Measurements from ENCODE around the gene ELL.
"Not testable (repeated sequence)": the region's sequence is repeated elsewhere in the genome, so short reads cannot be mapped to it uniquely, and the experiment has no call there.

ELL gene

DNA sequence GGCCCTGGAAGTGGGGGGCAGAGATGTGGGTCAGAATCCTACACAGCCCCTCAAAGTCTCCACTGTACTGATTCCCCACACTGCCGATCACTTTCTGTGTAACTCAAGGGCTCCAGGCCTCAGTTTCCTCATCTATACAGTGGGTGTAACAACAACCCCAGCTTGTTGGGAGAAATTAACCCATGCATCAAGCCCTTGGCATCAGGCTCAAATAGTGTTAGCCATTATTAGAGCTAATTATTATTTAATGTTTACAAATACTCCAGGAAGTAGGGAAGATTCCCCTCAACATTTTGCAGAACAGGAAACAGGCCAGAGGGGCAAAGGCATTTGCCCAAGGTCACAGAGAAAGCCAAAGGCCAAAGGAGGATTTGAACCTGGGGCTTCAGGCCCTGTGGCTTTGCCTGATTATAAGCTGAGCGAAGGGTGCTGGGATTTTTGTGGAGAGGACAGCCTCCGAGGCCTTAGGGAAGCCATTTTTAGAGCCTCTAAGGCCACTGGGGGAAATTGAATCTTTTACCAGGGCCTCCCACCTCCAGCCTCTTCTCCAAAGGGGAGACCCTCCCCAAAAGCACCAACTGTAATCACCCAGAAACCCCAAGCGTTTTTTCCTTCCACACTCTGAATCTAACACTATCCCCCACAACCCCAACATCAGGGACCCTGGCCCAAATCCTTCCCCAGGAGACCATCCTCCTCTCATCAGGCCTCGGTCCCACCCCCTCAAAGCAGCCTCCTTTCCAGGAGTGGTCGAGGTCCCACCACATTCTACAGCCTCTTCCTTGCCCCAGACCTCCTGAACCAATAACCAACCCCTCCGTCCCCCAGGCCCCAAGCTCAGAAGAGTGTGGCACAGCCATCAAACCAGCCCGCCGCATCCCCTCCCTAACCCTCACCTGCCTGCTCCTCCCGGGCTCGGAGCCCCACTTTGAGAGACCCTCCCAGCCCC, 20.4 kb upstream of the ELL start:
- no peak overlapping the region for H2AFZ ChIP-seq (ENCODE audit: low read depth, low read length)
- H3K36me3 ChIP-seq (replicated peaks; ENCODE audit: low read depth, low read length) = peaks cover 34% of the 10 kb centered on the region
- H3K9me3 ChIP-seq (ENCODE audit: insufficient read depth, low read length) = no peaks in the 10 kb centered on the region
- H3K27me3 ChIP-seq (ENCODE audit: low read depth, low read length) = no peaks in the 10 kb centered on the region
- peak overlapping the region; percentile 49 for H3K27ac ChIP-seq (ENCODE audit: low read length)
- peak overlapping the region; percentile 94 for H3K4me2 ChIP-seq (ENCODE audit: low read length)
- no peaks in the 10 kb centered on the region; the same call in 1 of the 2 replicates for H4K20me1 ChIP-seq (ENCODE audit: insufficient read depth, low read length)
- peaks cover 15% of the 10 kb centered on the region for H3K4me1 ChIP-seq (ENCODE audit: low read length)
- H3K79me2 ChIP-seq (ENCODE audit: low read length) = peaks cover 20% of the 10 kb centered on the region
- peak overlapping the region; percentile 88 for H3K9ac ChIP-seq (ENCODE audit: low read length)
- H3K4me3 ChIP-seq (ENCODE audit: low read length) = peak overlapping the region; percentile 84
- TF ChIP-seq, protein P1, sequence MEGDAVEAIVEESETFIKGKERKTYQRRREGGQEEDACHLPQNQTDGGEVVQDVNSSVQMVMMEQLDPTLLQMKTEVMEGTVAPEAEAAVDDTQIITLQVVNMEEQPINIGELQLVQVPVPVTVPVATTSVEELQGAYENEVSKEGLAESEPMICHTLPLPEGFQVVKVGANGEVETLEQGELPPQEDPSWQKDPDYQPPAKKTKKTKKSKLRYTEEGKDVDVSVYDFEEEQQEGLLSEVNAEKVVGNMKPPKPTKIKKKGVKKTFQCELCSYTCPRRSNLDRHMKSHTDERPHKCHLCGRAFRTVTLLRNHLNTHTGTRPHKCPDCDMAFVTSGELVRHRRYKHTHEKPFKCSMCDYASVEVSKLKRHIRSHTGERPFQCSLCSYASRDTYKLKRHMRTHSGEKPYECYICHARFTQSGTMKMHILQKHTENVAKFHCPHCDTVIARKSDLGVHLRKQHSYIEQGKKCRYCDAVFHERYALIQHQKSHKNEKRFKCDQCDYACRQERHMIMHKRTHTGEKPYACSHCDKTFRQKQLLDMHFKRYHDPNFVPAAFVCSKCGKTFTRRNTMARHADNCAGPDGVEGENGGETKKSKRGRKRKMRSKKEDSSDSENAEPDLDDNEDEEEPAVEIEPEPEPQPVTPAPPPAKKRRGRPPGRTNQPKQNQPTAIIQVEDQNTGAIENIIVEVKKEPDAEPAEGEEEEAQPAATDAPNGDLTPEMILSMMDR (IDR thresholded peaks at IDR 0.05; ENCODE audit: low read depth, low read length) = no peak
- TF ChIP-seq EZH2phosphoT487 (IDR thresholded peaks at IDR 0.05; ENCODE audit: low read depth) = no peak

DNA sequence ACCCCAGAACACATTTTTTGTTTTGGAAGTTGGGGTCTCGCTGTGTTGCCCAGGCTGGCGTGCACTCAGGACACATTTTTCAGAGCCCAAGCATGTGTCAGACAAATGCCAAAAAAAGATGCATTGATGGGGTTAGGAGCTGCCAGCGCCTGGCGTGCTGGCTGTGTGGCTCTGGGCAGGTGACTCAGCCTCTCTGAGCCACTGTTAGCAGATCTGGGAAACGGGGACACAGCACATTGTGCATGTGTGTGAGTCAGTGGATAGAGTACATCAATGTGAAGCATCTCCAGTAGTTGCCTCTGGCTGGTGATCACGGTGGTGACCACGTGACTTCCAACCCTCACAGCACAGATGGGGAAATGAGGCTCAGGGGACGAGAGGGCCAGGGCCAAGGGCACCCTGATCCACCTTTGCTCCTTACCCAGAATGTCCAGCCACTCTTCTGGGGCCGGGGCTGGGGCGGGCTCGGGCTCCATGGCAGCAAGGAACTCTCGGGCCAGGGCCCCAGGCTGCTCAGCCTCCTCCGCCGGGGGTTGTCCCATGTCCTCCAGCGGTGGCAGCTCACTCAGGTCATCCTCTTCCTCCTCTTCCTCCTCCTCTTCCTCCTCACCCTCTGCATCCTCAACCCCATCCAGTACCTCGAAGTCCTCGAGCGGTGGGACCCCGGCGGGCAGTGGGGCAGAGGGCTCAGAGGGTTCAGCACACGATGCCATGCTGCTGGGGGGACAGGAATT, 19.6 kb upstream of the ELL start:
- H3K36me3 ChIP-seq (replicated peaks; ENCODE audit: low read depth, low read length) = peaks cover 40% of the 10 kb centered on the region
- no peak overlapping the region for H2AFZ ChIP-seq (ENCODE audit: low read depth, low read length)
- H3K27me3 ChIP-seq (ENCODE audit: low read depth, low read length) = no peaks in the 10 kb centered on the region
- H3K4me1 ChIP-seq (ENCODE audit: low read length) = peaks cover 15% of the 10 kb centered on the region
- no peak overlapping the region for H3K27ac ChIP-seq (ENCODE audit: low read length)
- peak overlapping the region; percentile 94 for H3K4me2 ChIP-seq (ENCODE audit: low read length)
- H3K9ac ChIP-seq (ENCODE audit: low read length) = no peak overlapping the region
- H3K9me3 ChIP-seq (ENCODE audit: insufficient read depth, low read length) = no peaks in the 10 kb centered on the region
- H3K4me3 ChIP-seq (ENCODE audit: low read length) = peak overlapping the region; percentile 84; the same call in 1 of the 2 replicates
- TF ChIP-seq, protein P1 (IDR thresholded peaks at IDR 0.05; ENCODE audit: low read depth, low read length) = no peak
- TF ChIP-seq EZH2phosphoT487 (IDR thresholded peaks at IDR 0.05; ENCODE audit: low read depth) = no peak
- no peaks in the 10 kb centered on the region; the same call in 1 of the 2 replicates for H4K20me1 ChIP-seq (ENCODE audit: insufficient read depth, low read length)
- H3K79me2 ChIP-seq (ENCODE audit: low read length) = peaks cover 20% of the 10 kb centered on the region

GRCh38 chr19:18540200-18540599, 18.3 kb upstream of the ELL start:
- H3K9ac ChIP-seq (ENCODE audit: low read length); H4K20me1 ChIP-seq (ENCODE audit: insufficient read depth, low read length); H3K27ac ChIP-seq (ENCODE audit: low read length); H3K27me3 ChIP-seq (ENCODE audit: low read depth, low read length); H3K4me3 ChIP-seq (ENCODE audit: low read length); H3K9me3 ChIP-seq (ENCODE audit: insufficient read depth, low read length); H2AFZ ChIP-seq (ENCODE audit: low read depth, low read length); H3K4me2 ChIP-seq (ENCODE audit: low read length): not testable (repeated sequence)
- H3K4me1 ChIP-seq (ENCODE audit: low read length) = peaks cover 15% of the 10 kb centered on the region
- H3K36me3 ChIP-seq (replicated peaks; ENCODE audit: low read depth, low read length) = peaks cover 50% of the 10 kb centered on the region
- peaks cover 20% of the 10 kb centered on the region for H3K79me2 ChIP-seq (ENCODE audit: low read length)

- TF ChIP-seq, protein P1 (IDR thresholded peaks at IDR 0.05; ENCODE audit: low read depth, low read length) = no peak
- TF ChIP-seq EZH2phosphoT487 (IDR thresholded peaks at IDR 0.05; ENCODE audit: low read depth) = no peak
- Histone ChIP-seq H3K4me2 (ENCODE audit: low read length) (no peak overlapping the region), H3K36me3 (replicated peaks; ENCODE audit: low read depth, low read length) (peaks cover 52% of the 10 kb centered on the region), H2AFZ (ENCODE audit: low read depth, low read length) (no peak overlapping the region), H3K4me1 (ENCODE audit: low read length) (peaks cover 12% of the 10 kb centered on the region), H3K4me3 (ENCODE audit: low read length) (no peak overlapping the region), H3K9ac (ENCODE audit: low read length) (no peak overlapping the region), H3K79me2 (ENCODE audit: low read length) (peaks cover 20% of the 10 kb centered on the region), H3K27ac (ENCODE audit: low read length) (no peak overlapping the region), H3K27me3 (ENCODE audit: low read depth, low read length) (no peaks in the 10 kb centered on the region), H4K20me1 (ENCODE audit: insufficient read depth, low read length) (no peaks in the 10 kb centered on the region; the same call in 1 of the 2 replicates), H3K9me3 (ENCODE audit: insufficient read depth, low read length) (no peaks in the 10 kb centered on the region)
Measured at GRCh38 chr19:18539372-18539771, 17.5 kb upstream of the ELL start.
